ENCODE measurements around the gene MICAL3.

DNA sequence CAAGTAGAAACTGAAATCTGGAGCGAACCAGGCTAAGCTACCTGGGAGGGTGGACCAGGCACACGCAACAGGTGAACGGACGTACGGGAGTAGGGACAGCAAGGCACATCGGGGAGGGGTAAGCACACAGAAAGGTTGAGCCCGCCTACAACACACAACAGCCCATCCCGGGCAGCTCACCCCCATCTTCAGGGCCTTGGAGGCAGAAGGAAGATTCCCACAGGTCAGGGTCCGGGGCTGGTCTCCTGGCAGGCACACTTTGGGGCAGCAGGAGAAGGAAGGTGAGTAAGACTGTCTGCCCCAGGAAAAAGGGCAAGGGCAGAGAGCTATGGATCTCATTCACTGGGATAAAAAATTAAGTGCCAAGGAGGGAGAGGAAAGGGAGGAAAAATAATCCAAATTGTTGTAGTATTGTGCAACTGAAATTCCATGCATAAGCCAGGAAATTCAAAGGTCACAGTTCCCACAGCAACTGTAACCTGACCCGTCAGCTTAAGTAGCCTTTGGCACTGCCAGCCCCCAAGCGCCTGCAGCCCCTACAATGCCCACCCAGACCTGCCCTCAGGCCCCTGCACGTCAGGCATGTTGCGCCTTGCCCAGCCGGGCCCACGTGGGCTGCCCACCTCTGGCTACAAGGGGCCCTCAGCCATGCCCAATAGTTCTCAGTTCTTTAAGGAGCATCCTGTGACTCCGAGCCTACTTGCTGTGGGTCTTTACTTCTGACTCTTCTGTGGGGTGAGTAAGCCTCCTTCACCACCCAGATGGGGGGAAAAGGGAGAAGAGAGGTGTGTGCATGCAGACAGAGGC, 51.8 kb downstream of the MICAL3 start:
- no peak for TF ChIP-seq ZNF384 (IDR thresholded peaks at IDR 0.05)
- TF ChIP-seq FOXA1 (IDR thresholded peaks at IDR 0.05): no peak
- TF ChIP-seq SP1 (IDR thresholded peaks at IDR 0.05): no peak
- TF ChIP-seq, protein P1, sequence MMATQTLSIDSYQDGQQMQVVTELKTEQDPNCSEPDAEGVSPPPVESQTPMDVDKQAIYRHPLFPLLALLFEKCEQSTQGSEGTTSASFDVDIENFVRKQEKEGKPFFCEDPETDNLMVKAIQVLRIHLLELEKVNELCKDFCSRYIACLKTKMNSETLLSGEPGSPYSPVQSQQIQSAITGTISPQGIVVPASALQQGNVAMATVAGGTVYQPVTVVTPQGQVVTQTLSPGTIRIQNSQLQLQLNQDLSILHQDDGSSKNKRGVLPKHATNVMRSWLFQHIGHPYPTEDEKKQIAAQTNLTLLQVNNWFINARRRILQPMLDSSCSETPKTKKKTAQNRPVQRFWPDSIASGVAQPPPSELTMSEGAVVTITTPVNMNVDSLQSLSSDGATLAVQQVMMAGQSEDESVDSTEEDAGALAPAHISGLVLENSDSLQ (IDR thresholded peaks at IDR 0.05): no peak
- TF ChIP-seq FOXM1 (IDR thresholded peaks at IDR 0.05; ENCODE audit: borderline replicate concordance): no peak
- TF ChIP-seq L3MBTL2 (conservative IDR thresholded peaks at IDR 0.05): no peak
- TF ChIP-seq BHLHE40 (IDR thresholded peaks at IDR 0.05; ENCODE audit: borderline replicate concordance): no peak
